Calu3 (cell line): ENCODE data around the gene WWOX. TPM values are rescaled to one million over a fixed set of nuclear protein-coding genes. Genes with fewer than 3 reads are reported as not detected.

Experiments used
- BruUV-seq: library from RNA; stranded (reverse); fragments of 400-500 nt; replicated peaks from 2 replicates; lab custom pipeline; 2021; lab: Mats Ljungman, UMichigan
- CTCF ChIA-PET: fragments of 300-600 bp; sonication (Branson Sonifier 250); formaldehyde crosslinking; loops from one replicate; lab custom pipeline; 2022; ENCODE audit warnings: antibody characterized with exemption; lab: Charles Lee
- DNase-seq: peaks from one replicate; pipeline ENCODE4 v3.0.0; 2022
- H3K27ac Mint-ChIP-seq: one replicate; pipeline ENCODE4 v1.8.0; 2022; ENCODE audit warnings: mixed read lengths; ENCODE audit not compliant: unreplicated experiment
- H3K27me3 Mint-ChIP-seq: one replicate; pipeline ENCODE4 v1.8.0; 2022; ENCODE audit warnings: mixed read lengths; ENCODE audit not compliant: unreplicated experiment
- H3K36me3 Mint-ChIP-seq: one replicate; pipeline ENCODE4 v1.8.0; 2022; ENCODE audit warnings: mild to moderate bottlenecking, moderate library complexity, mixed read lengths; ENCODE audit not compliant: insufficient read depth, unreplicated experiment
- H3K4me1 Mint-ChIP-seq: one replicate; pipeline ENCODE4 v1.8.0; 2022; ENCODE audit warnings: mild to moderate bottlenecking, low read depth, mixed read lengths; ENCODE audit not compliant: unreplicated experiment
- H3K4me3 Mint-ChIP-seq: one replicate; pipeline ENCODE4 v1.8.0; 2022; ENCODE audit warnings: mild to moderate bottlenecking, low read depth, moderate library complexity, mixed read lengths; ENCODE audit not compliant: unreplicated experiment
- H3K9me3 Mint-ChIP-seq: one replicate; pipeline ENCODE4 v1.8.0; 2022; ENCODE audit warnings: low read depth, mixed read lengths; ENCODE audit not compliant: unreplicated experiment
- intact Hi-C: fragments of 100-400 bp; cut with micrococcal nuclease; formaldehyde crosslinking; loops from one replicate; pipeline ENCODE4 v1.10.0; 2022; ENCODE audit not compliant: unreplicated experiment
- total RNA-seq: library from RNA; stranded (reverse); gene quantifications from 2 replicates; pipeline ENCODE4 v1.2.3, GENCODE V29; 2022
- TF ChIP-seq, protein P1 (sequence below): fragments of 200-600 bp; IDR thresholded peaks from one replicate; pipeline ENCODE4 v1.8.0; 2022; ENCODE audit warnings: antibody characterized with exemption; ENCODE audit not compliant: unreplicated experiment

Gene WWOX
- total RNA-seq, 1 experiment from 2014 or later, result 33.5 TPM

DNA sequence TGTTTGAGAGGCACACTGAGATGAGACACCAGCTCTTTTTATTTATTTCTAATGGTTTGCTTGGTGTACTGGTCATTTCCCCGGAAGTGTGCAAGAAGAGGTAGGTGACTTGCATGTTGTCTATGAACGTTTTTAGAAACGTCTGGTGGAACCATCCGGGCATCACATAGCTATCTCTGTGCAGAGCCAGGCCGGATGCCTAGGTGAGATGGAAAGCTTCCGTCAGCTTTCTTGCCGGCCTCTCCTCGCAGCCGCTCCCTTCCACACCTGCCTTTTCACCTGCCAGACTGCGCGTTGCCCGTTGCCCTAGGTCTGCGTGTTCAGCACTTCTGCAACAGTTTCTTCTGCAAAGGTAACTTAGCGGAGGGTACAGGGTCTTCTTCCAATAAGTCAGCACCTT is 416.0 kb downstream of the WWOX start:
- no peak overlapping the region for H3K4me3 Mint-ChIP-seq
- intact Hi-C loops, result no loop called here
- no peaks in the 10 kb centered on the region for H3K27me3 Mint-ChIP-seq
- CTCF ChIA-PET, result interaction anchor here (0.6 kb wide), 1 partner anchor 17 kb away, joined by 3 read pairs; no protein-coding TSS in a partner anchor
- no peaks in the 10 kb centered on the region for H3K36me3 Mint-ChIP-seq
- peaks cover 3% of the 10 kb centered on the region for H3K9me3 Mint-ChIP-seq
- TF ChIP-seq, protein P1, sequence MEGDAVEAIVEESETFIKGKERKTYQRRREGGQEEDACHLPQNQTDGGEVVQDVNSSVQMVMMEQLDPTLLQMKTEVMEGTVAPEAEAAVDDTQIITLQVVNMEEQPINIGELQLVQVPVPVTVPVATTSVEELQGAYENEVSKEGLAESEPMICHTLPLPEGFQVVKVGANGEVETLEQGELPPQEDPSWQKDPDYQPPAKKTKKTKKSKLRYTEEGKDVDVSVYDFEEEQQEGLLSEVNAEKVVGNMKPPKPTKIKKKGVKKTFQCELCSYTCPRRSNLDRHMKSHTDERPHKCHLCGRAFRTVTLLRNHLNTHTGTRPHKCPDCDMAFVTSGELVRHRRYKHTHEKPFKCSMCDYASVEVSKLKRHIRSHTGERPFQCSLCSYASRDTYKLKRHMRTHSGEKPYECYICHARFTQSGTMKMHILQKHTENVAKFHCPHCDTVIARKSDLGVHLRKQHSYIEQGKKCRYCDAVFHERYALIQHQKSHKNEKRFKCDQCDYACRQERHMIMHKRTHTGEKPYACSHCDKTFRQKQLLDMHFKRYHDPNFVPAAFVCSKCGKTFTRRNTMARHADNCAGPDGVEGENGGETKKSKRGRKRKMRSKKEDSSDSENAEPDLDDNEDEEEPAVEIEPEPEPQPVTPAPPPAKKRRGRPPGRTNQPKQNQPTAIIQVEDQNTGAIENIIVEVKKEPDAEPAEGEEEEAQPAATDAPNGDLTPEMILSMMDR, result no peak
- no peaks in the 10 kb centered on the region for H3K4me1 Mint-ChIP-seq
- no TSS peak for BruUV-seq
- DNase-seq, result no peak
- no peak overlapping the region for H3K27ac Mint-ChIP-seq

DNA sequence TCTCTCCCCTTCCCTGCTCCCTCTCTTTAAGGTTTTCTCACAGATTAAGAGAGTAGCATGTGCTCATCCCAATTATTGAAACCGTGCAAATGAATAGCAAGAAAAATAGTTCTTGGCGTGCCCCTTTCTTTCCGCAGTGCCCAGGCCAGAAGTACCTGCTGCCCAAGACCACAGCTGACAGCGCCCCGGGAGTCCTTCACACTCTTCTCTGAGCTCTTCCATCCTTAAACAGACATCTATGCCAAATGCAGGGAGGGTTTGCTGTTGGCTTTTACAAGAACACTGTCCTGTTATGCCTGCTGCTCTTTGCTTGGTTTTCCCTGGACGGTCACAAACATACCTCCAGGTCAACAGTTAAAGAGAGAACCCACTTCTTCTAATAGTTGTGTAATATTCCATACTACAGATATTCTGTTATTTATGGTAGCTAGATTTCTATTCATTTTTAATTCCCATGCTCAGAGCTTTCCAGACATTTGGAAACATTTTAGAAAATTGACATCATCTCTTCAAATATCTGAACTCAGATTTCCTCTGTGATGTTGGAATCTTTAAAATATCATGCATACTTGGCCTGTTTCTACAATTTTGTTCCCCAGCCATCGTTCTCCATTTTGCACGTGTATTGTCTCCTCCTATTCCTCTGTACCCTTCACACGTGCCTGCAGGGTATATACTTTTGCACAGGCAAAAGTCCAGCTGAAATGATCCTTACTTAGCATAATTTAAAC is 416.7 kb downstream of the WWOX start:
- BruUV-seq, result no TSS peak
- H3K9me3 Mint-ChIP-seq, result peaks cover 3% of the 10 kb centered on the region

DNA sequence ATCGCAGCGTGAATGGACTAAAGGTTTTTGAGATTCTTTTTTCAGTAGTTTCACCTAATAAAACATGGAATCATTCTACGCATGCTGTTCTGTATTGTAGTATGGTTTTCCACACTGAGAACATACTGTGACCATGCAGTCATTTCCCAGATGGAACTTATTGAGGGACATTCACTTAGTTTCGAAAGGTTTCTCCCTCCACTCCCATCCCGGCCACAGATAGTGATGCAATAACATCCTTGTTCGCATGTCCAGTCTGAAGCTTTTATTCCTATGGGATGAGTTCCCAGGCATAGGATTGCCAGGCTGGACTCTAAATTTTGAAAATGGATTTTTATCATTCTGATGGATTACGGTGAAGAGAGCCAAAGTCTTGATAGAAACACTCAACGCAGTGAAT is 420.4 kb downstream of the WWOX start:
- Mint-ChIP-seq H3K4me1 (no peaks in the 10 kb centered on the region), H3K27me3 (no peaks in the 10 kb centered on the region), H3K9me3 (peaks cover 10% of the 10 kb centered on the region), H3K36me3 (no peaks in the 10 kb centered on the region), H3K4me3 (no peak overlapping the region), H3K27ac (no peak overlapping the region)
- no TSS peak for BruUV-seq
- TF ChIP-seq, protein P1, result no peak
- DNase-seq, result no peak
- intact Hi-C loops, result no loop called here
- CTCF ChIA-PET, result interaction anchor here (0.7 kb wide), 1 partner anchor 10 kb away, joined by 10 read pairs; no protein-coding TSS in a partner anchor

More for the DNA sequence above, 416.7 kb downstream of the WWOX start:
- Mint-ChIP-seq H3K27ac (no peak overlapping the region), H3K4me1 (no peaks in the 10 kb centered on the region), H3K4me3 (no peak overlapping the region), H3K36me3 (no peaks in the 10 kb centered on the region), H3K27me3 (no peaks in the 10 kb centered on the region)
- CTCF ChIA-PET, result no interaction called here
- TF ChIP-seq, protein P1, result no peak
- no peak for DNase-seq
- intact Hi-C loops, result no loop called here

DNA sequence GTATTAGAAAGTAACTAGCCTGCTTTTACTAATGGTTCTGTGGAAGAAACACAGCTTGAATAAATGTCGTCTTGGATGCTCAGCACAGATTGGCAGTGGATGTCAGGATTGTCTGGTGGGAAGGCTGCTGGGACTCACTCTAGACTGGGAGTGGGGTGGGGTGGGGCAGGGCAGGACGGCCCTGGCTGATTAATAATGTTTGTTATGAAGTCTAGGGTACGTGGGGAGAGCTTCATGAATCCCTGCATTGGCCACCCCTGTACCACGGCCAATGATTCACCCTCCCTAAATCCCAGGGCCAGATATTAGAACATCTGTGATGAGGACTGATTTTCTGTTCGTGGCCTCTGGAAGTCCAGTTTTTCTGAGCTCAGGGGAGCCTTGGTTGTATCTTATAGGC is 421.0 kb downstream of the WWOX start:
- BruUV-seq, result no TSS peak
- H3K27ac Mint-ChIP-seq, result no peak overlapping the region
- CTCF ChIA-PET, result interaction anchor here (0.7 kb wide), 1 partner anchor 9 kb away, joined by 10 read pairs; no protein-coding TSS in a partner anchor
- no peaks in the 10 kb centered on the region for H3K4me1 Mint-ChIP-seq
- TF ChIP-seq, protein P1, result no peak
- no peaks in the 10 kb centered on the region for H3K27me3 Mint-ChIP-seq
- H3K36me3 Mint-ChIP-seq, result no peaks in the 10 kb centered on the region
- intact Hi-C loops, result no loop called here
- H3K4me3 Mint-ChIP-seq, result no peak overlapping the region
- peaks cover 10% of the 10 kb centered on the region for H3K9me3 Mint-ChIP-seq
- DNase-seq, result no peak
